A673 (cell line): ENCODE measurements around the gene ABTB1. TPM values are rescaled to one million over a fixed set of nuclear protein-coding genes. Genes with fewer than 3 reads are reported as not detected.
A peak's percentile ranks its signal among the peaks of the same experiment; 100 is the strongest.

Experiments
- BruUV-seq: library from RNA; stranded (reverse); fragments of 400-500 nt; replicated peaks from 2 replicates; lab custom pipeline; 2021; lab: Mats Ljungman, UMichigan
- CTCF ChIA-PET: fragments of 300-600 bp; sonication (Branson Sonifier 250); formaldehyde crosslinking; loops from one replicate; lab custom pipeline; 2022; ENCODE audit warnings: antibody characterized with exemption; lab: Charles Lee
- POLR2A ChIA-PET: fragments of 300-600 bp; sonication (Branson Sonifier 250); formaldehyde crosslinking; loops from one replicate; lab custom pipeline; 2022; ENCODE audit warnings: antibody characterized with exemption; ENCODE audit not compliant: low non-redundant PET; lab: Charles Lee
- DNase-seq: peaks from one replicate; pipeline ENCODE4 v3.0.0-alpha.2; 2015; ENCODE audit warnings: low spot score
- H3K27ac ChIP-seq: fragments of 200-600 bp; sonication (generic); 2 replicates; pipeline ENCODE4 v1.5.1; 2016; ENCODE audit warnings: mixed run types, low read depth, mild to moderate bottlenecking, mixed read lengths, antibody characterized with exemption, low read length; ENCODE audit not compliant: poor library complexity, severe bottlenecking
- H3K27me3 ChIP-seq: fragments of 200-600 bp; sonication (generic); replicated peaks from 2 replicates; pipeline ENCODE4 v1.6.1; 2017; ENCODE audit warnings: mixed run types, low read depth, mild to moderate bottlenecking, mixed read lengths, antibody characterized with exemption, low read length; ENCODE audit not compliant: insufficient read depth, poor library complexity
- H3K36me3 ChIP-seq: fragments of 200-600 bp; sonication (generic); 2 replicates; pipeline ENCODE4 v1.6.1; 2016; ENCODE audit warnings: mixed run types, mild to moderate bottlenecking, mixed read lengths, antibody characterized with exemption, low read length; ENCODE audit not compliant: insufficient read depth, poor library complexity, severe bottlenecking
- H3K4me1 ChIP-seq: fragments of 200-600 bp; sonication (generic); 2 replicates; pipeline ENCODE4 v1.6.1; 2017; ENCODE audit warnings: mixed run types, mild to moderate bottlenecking, mixed read lengths, antibody characterized with exemption, low read length; ENCODE audit not compliant: insufficient read depth, poor library complexity, severe bottlenecking
- H3K4me3 ChIP-seq: fragments of 200-600 bp; sonication (generic); 2 replicates; pipeline ENCODE4 v1.5.1; 2016; ENCODE audit warnings: low read depth, mixed run types, mild to moderate bottlenecking, mixed read lengths, low read length; ENCODE audit not compliant: poor library complexity, severe bottlenecking
- H3K9me3 ChIP-seq: fragments of 200-600 bp; sonication (generic); 2 replicates; pipeline ENCODE4 v1.6.1; 2016; ENCODE audit warnings: mixed run types, low read depth, mild to moderate bottlenecking, mixed read lengths, antibody characterized with exemption, low read length; ENCODE audit not compliant: poor library complexity, severe bottlenecking
- CTCF ChIP-seq: fragments of 300-800, 200-600 bp; sonication (generic); conservative IDR thresholded peaks from 2 replicates; pipeline ENCODE4 v1.5.1; 2017; ENCODE audit warnings: low read depth, mild to moderate bottlenecking, antibody characterized with exemption, low read length, moderate library complexity, mixed read lengths
- EZH2 ChIP-seq: fragments of 200-600 bp; sonication (generic); IDR thresholded peaks from 2 replicates; pipeline ENCODE4 v1.6.1; 2017; ENCODE audit warnings: borderline replicate concordance, low read depth, mild to moderate bottlenecking, mixed read lengths, antibody characterized with exemption, low read length; ENCODE audit not compliant: poor library complexity, severe bottlenecking
- intact Hi-C: fragments of 100-400 bp; cut with micrococcal nuclease; formaldehyde crosslinking; loops from one replicate; pipeline ENCODE4 v1.10.0; 2022; ENCODE audit not compliant: unreplicated experiment
- total RNA-seq: library from RNA; stranded (reverse); gene quantifications from 2 replicates; pipeline ENCODE4 v1.2.3, GENCODE V29; 2021

Gene ABTB1
- total RNA-seq, 1 experiment from 2014 or later, result 2.6 TPM

- CTCF ChIA-PET, result no interaction called here
- intact Hi-C loops, result no loop called here
Measured at GRCh38 chr3:127718245-127718915, 45.6 kb downstream of the ABTB1 start.

GRCh38 chr3:127718916-127719290 lies 46.2 kb downstream of the ABTB1 start:
- no peak overlapping the region for H3K27ac ChIP-seq
- TF ChIP-seq CTCF (no peak), EZH2 (no peak)
- intact Hi-C loops, result no loop called here
- H3K36me3 ChIP-seq, result no peaks in the 10 kb centered on the region
- no TSS peak for BruUV-seq
- H3K9me3 ChIP-seq, result no peaks in the 10 kb centered on the region
- no peak for DNase-seq
- peaks cover 8% of the 10 kb centered on the region for H3K4me1 ChIP-seq
- H3K4me3 ChIP-seq, result no peak overlapping the region
- POLR2A ChIA-PET, result no interaction called here
- no peaks in the 10 kb centered on the region for H3K27me3 ChIP-seq
- CTCF ChIA-PET, result no interaction called here

More at GRCh38 chr3:127718245-127718915, 45.6 kb downstream of the ABTB1 start:
- no TSS peak for BruUV-seq
- no peaks in the 10 kb centered on the region for H3K9me3 ChIP-seq
- no peak overlapping the region for H3K27ac ChIP-seq
- H3K36me3 ChIP-seq, result no peaks in the 10 kb centered on the region
- H3K4me3 ChIP-seq, result no peak overlapping the region
- TF ChIP-seq CTCF, result 0 out of 2 replicates have a peak, but pooled peaks have one; percentile 22
- no peak for TF ChIP-seq EZH2
- peaks cover 8% of the 10 kb centered on the region for H3K4me1 ChIP-seq
- no peaks in the 10 kb centered on the region for H3K27me3 ChIP-seq
- POLR2A ChIA-PET, result no interaction called here
- no peak for DNase-seq

DNA sequence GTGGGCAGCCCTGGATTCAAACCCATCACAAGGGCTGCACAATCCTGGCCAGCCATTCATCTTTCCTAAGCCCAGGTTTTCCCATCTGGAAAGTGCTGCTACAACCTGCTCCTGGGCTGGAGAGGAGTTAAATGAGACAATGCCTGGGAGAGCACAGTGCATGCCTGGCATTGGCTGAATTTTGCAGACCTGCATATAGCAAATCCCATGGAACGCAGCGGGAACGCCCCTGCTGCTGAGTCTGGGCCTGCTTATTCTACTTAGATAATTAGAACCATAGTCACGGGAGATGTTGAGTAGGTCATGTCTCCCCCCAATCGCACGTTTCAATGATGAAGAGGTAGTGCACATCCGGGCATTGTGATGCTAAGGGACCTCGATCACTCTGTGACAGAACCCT lies 46.6 kb downstream of the ABTB1 start:
- intact Hi-C loops, result no loop called here
- BruUV-seq, result no TSS peak
- H3K27me3 ChIP-seq, result no peaks in the 10 kb centered on the region
- no peaks in the 10 kb centered on the region for H3K9me3 ChIP-seq
- H3K36me3 ChIP-seq, result no peaks in the 10 kb centered on the region
- no peak for TF ChIP-seq CTCF
- TF ChIP-seq EZH2, result no peak
- no peak overlapping the region for H3K27ac ChIP-seq
- CTCF ChIA-PET, result no interaction called here
- POLR2A ChIA-PET, result no interaction called here
- H3K4me3 ChIP-seq, result no peak overlapping the region
- DNase-seq, result no peak
- H3K4me1 ChIP-seq, result peaks cover 8% of the 10 kb centered on the region
